Measurements from ENCODE around the gene CCDC180.
"Not testable (repeated sequence)": the region's sequence is repeated elsewhere in the genome, so short reads cannot be mapped to it uniquely, and the experiment has no call there.

CCDC180 gene

DNA sequence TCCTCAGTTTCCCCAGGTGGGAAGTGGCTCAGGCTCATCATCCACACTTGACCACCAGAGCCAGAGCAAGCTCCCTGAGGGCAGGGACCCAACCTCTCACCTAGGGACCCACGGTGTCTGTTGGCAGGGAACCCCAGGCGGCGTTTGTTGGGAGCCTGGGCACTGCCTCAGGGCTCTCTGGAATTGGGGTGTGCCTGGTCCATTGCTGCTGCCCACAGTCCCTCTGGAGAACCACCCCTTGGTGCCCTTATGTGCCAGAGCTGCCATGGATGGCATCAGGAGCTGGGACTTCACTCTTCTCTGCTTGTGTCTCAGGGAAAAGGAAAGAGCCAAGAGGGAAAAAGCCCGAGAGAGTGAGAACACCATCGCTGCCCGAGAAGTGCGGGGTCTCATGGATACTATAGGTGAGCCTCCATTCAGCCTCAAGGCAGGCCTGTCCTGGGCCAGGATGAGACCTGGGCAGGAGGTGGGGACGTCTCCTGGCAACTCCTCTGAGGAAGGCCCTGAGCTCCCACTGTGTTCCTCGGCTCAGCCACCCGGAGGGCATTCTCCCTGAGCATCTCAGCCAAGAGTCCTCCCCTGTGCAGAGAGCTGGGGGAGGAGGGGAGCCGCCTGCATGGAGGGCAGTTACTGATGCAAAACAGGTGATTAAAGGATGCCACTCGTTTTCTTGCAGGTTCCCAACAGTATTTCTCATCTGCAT, 4.5 kb downstream of the CCDC180 start:
- no peak for DNase-seq

DNA sequence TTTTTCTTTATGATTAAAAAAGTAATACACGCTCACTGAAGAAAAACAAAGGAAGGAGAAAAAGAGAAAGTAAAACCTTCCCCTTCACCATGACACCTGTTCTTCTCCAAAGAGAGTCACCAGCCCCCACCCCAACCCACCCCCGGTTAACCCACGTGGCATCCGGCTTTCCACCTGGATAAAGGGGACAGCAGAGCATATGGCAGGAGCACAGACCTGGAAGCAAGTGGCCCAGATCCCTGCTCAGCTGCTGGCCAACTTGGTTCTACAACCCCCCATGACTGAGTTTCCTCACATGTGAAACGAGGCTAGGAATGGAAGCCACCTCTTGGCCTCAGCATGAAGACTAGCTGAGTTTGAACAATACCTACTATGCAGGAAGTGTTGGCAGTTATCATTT, 5.1 kb downstream of the CCDC180 start:
- DNase-seq: no peak

DNA sequence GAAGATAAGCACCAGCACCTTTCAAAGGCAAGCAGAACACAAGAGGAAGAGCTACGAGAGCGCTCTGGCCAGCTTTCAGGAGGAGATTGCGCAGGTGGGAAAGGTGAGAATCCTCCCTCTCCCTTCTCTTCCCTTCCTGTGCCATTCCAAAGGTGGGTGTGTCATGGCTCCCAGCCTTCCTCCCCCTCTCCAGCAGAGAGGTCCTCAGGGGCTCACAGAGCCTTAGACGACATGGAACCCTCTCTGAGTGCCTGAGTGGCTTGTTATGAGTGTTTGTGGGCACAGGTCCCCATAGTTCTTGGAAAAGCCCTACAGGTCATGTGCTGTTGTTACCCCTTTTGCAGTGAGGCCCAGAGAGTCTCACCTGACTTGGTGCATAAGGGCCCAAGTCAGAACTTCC, 5.8 kb downstream of the CCDC180 start:
- no peak for DNase-seq

DNA sequence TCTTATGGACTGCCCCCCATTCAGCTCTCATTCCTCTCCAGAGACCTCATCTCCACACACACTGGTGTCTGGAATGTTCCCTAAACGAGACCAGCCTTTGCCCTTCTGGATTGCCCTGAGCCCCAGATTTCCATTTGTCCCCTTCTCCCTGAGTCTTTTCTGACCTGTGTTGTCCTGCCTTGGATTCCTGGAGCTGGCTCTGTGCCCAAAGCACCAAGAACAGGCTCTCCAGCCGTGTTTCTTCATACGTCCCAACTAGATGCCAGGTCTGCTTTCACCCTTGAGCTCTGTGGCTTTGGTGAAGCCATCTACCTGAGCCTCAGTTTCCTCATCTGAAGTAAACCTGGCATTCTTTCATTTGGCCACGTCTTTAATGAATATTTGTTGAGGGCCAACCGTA, 6.3 kb downstream of the CCDC180 start:
- DNase-seq: no peak

DNA sequence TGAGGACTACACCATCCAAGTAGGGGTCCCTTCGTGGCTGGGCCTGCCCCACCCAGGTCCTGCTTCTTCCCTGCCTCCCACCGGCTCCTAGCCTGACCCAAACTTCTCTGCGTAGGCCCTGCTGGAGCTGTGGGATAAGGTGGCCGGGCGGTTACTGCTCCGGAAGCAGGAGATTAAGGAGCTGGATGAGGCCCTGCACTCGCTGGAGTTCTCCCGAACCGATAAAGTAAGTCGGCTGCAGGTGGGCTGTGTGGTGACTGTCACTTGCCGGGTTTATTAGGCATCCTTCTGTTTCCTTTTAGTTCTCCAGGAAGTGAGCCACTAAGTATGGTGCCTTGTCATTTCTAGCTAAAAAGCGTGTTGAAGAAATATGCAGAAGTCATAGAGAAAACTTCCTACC, 7.0 kb downstream of the CCDC180 start:
- DNase-seq: no peak

DNA sequence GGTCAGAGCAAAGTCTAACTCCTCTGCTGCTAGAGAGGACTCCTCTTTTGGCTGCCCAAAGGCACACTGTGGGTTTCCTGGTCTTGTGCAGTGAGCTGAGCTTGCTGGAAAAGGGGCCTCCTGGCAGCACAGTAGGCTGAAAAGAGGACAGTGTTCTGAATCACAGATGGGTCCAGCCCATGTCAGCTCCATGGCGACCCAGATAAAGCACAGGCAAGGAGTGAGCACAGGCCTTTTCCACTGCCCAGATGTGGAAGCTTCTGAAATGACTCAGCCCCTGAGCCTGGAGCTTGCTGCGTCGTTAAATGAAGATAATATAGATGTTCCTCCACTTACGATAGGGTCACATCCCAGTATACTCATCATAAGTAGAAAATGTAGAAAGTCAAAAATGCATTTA, 8.1 kb downstream of the CCDC180 start:
- no peak for DNase-seq

DNA sequence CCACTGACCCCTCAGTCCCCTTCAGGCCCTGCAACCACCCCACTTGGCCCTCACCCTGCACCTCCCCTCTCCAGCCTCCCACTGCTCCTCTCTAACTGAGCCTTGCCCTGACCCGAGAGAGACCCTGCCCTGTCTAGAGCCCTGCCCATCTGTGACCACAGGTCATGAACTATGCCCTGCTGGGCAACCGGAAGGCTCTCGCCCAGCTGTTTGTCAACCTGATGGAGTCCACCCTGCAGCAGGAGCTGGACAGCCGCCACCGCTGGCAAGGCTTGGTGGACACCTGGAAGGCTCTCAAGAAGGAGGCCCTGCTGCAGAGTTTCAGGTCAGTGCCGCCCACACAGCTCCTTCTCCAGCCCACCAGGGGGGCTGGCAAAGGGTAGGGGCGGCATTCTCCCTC, 9.4 kb downstream of the CCDC180 start:
- DNase-seq: no peak

DNA sequence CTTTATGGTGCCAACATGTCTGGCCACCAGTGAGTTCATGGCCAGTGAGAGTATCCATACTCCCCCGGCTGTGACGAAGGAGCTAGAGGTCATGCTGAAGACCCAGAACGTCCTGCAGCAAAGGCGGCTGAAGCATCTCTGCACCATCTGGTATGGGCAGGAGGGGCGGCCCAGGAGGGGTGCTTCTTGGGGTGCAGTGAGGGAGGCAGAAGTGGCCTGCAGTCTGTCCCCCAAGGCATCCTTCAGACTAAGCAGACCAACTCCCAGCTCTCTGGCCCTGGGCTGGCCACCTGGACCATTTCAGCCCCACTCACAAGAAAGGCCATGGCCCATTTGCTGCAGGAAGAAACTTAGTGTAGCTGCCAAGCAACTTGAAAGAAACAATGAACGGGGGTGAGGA, 11.0 kb downstream of the CCDC180 start:
- DNase-seq: no peak

DNA sequence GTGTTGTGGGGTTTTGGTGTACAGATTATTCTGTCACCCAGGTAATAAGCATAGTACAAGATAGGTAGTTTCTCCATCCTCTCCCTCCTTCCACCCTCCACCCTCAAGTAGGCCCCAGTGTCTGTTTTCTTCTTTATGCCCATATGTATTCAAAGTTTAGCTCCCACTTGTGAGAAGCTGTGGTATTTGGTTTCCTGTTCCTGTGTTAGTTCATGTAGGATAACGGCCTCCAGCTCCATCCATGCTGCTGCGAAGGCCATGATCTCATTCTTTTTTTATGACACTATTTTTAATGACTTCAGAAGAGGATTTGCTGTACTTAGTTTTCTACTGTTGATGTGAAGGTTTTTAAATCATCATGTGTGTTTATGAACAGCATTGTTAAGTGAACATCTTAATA, 11.9 kb downstream of the CCDC180 start:
- no peak for DNase-seq

DNA sequence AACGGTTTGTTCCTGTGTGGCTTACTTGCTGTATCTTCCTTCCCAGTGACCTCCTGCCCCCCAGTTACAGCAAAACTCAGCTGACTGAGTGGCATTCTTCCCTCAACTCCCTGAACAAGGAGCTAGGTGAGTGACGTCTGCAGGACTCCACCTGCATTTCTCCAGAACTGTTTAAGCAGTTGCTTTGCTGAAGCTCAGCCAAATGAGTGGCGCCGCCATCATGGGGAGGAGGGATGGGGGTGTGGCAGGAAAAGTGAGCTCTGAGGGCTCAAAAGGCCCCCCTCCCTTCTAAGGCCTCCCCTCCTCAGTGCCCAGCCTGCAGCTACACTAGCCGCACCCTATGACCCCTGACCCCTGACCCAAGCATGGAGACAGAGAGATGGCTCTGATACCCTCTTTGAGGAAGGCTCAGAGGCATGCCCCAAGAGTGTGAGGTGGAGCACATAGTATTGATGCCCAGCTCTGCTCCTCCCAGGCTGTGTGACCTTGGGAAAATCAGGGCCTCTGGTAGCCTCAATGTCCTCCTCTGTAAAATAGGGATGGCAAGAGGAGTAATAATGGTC, 12.7 kb downstream of the CCDC180 start:
- DNase-seq: no peak

DNA sequence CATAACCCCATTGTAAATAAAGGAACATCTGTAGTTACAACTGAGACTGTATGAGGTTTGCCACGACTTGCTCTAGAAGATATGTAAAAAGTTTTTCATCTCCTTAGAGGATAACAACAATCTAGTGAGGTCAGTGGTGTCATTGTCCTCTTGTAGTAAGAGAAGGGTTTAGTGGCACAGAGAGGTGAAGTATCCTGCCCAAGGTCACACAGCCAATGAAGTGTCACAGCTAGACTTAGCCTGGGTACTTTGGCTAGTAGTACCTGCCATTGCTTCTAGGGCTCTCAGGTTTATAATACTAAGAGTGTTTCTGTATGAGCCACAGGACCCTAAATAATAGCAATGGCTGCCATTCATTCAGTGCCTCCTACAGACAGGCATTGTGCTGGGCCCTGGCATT, 13.8 kb downstream of the CCDC180 start:
- no peak for DNase-seq

DNA sequence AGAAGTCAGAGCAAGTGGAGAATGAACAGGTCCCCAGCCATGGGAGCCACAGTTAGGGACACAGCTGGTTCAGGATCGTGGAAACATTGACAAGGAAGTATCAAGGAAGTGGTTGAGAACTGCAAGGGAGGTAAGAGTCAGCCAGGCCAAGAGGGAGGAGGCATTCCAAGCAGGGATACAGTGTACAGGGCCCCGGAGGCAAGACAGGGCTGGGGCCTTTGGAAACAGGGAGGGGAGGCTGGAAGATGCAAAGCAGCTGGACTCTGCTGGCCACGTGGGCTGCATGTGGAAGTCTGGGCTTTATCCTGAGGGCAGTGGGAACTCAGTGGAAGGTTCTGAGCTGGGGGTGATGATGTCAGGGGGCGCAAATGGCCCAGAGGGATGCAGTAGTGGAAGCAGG, 14.2 kb downstream of the CCDC180 start:
- DNase-seq: no peak

DNA sequence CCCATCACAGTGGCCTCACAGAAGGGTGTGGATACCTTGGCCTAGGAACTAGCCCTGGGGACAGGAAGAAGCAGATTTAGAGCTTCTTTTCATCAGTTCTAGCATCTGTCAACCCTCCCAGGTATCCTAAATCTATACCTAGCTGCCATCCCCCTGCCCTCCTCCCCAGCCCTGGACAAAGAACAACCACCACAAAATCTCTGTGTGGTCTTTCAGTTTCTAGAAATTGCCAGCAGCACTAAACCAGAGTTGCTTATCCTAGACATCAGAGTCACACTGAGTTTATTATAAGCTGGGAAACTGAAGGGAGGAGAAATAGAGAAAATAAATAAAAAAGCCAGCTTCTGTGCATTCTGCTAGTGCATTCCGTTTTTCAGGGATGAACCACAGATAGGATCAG, 14.6 kb downstream of the CCDC180 start:
- no peak for DNase-seq

DNA sequence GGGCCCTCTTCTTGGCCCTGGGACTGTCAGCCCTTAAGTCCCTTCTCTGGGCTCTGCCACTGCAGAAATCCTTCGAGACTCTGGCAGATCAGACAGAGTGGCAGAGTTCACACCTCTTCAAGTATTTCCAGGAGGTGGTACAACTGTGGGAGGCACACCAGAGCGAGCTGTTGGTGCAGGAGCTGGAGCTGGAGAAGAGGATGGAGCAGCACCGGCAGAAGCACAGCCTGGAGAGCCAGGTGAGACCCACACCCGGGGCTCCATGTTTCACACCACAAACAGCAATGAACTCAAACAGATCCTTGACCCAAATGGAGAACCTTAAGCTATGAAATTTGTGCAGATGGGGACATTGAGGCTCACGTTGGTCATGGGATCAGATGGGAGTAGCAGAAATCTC, 17.5 kb downstream of the CCDC180 start:
- DNase-seq: no peak

DNA sequence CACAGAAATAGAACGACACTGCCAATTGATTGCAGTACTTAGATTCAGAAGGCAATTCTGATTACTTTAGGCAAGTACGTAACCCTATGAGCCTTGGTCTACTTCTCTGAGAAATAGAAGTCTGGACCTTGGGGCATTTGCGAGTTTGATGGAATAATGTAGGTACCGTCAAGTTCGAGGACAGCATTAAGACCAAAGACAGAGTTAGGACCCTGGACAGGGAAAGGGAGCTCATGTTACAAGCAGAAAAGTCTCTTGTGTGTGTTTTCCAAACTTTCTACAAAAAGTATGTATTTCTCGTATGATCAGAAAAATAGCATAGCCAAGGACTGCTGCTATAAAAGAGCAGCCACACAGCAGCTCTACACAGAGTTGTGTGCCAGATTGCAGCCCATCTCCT, 20.1 kb downstream of the CCDC180 start:
- DNase-seq: no peak

DNA sequence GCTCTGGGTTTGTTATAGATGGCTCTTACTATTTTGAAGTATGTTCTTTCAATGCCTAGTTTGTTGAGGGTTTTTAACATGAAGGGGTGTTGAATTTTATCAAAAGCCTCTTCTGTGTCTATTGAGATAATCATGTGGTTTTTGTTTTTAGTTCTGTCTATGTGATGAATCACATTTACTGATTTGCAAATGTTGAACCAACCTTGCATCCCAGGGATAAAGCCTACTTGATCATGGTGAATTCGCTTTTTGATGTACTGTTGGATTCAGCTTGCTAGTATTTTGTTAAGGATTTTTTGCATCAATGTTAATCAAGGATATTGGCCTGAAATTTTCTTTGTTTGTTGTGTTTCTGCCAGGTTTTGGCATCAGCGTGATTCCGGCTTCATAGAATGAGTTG, 25.5 kb downstream of the CCDC180 start:
- DNase-seq: no peak

DNA sequence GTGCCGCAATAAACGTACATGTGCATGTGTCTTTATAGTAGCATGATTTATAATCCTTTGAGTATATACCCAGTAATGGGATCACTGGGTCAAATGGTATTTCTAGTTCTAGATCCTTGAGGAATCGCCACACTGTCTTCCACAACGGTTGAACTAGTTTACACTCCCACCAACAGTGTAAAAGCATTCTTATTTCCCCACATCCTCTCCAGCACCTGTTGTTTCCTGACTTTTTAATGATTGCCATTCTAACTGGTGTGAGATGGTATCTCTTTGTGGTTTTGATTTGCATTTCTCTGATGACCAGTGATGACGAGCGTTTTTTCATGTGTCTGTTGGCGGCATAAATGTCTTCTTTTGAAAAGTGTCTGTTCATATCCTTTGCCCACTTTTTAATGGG, 28.2 kb downstream of the CCDC180 start:
- not testable (repeated sequence) for DNase-seq

DNA sequence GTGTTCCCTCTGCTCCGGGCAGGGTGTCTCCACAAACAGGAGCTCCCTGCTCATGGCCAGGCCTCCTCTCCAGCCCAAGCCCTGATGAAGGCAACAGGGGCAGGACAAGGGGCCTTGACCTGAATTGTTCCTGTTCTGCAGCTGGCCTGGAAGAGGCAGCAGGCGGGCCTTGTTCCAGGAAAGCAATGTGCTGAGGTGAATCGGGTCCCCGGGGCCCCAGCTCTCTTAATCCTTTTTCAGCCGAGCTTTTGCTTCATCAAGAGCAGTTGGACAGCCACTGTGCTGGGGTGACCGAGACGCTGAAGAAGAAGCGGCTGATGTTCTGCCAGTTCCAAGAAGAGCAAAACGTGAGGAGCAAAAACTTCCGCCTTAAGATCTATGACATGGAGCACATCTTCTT, 41.4 kb downstream of the CCDC180 start:
- DNase-seq: no peak

DNA sequence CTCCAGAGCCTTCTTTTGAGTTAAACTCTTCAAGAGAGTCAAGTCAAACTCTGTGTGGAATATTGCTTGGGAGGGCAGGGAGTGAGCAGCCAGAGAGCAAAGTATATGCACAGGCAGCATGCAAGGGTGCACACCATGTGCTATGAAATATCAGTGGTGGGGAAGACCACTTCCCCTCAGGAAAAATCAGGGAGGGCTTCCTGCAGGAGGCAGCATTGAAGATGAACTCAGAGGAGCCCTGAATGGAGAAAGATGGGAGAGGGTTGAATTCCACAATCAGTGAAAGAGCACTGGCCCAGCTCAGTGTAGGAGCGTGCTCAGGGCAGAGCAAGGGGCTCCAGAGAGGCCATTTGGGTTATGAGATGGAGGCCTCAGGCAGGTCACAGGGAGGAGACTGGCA, 41.9 kb downstream of the CCDC180 start:
- DNase-seq: no peak

DNA sequence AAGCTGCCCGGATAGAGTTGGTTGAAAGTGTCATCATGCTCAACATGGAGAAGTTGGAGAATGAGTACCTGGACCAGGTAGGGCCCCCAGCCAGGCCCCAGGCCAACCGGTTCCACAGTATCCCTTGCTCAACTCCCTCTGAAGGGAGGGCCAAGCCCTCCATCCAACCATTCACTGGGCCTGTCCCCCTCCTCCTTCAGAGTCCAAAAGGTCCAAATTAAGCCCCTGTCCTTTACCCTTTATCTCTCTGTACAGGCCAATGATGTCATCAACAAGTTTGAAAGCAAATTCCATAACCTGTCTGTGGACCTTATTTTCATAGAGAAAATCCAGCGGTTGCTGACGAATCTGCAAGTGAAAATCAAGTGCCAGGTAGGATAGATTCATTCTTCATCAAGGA, 47.2 kb downstream of the CCDC180 start:
- DNase-seq: no peak

DNA sequence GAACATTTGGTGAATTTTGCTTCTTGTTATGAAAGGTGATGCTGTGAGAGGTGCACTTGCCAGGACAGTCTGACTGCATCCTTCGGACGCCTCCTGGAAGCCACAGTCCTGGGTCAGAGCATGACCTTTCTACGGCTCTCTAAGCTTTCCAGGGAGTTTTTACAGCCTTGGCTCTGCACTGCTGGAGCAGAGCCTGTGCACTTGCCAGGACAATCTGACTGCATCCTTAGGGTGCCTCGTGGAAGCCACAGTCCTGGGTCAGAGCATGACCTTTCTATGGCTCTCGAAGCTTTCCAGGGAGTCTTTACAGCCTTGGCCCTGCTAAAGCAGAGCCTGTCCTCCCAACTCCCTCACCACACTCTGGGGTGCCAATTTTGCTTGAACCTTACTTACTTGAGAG, 49.6 kb downstream of the CCDC180 start:
- DNase-seq: no peak

All from DMS 273 treated with DMSO at 0.1 percent for 48 hours (cell line).